DOHH2 (cell line): ENCODE measurements around the gene GOLGA2.

Experiments used
- CTCF ChIP-seq: fragments of 200-600 bp; sonication (generic); IDR thresholded peaks from one replicate; pipeline ENCODE4 v1.5.1; 2014; ENCODE audit warnings: antibody characterized with exemption, mild to moderate bottlenecking, low read depth, low read length; ENCODE audit not compliant: poor library complexity, severe bottlenecking
- EZH2phosphoT487 ChIP-seq: fragments of 200-600 bp; sonication (generic); IDR thresholded peaks from 2 replicates; pipeline ENCODE4 v1.6.1; 2017; ENCODE audit warnings: borderline replicate concordance, mild to moderate bottlenecking, antibody characterized with exemption, low read length, moderate library complexity, mixed read lengths

GRCh38 chr9:128296340-128297220 lies 20.8 kb upstream of the GOLGA2 start:
- TF ChIP-seq CTCF (no peak), EZH2phosphoT487 (no peak)
